SK-N-MC (cell line): ENCODE measurements around the gene PPARG.

Experiments used
- DNase-seq: peaks from one replicate; pipeline ENCODE4 v3.0.0-alpha.2; 2011; ENCODE audit warnings: low read depth, low spot score
- H3K27ac ChIP-seq: fragments of 200-600 bp; sonication (generic); 2 replicates; pipeline ENCODE4 v1.5.1; 2016; ENCODE audit warnings: mixed run types
- H3K36me3 ChIP-seq: fragments of 200-600 bp; sonication (generic); 2 replicates; pipeline ENCODE4 v1.6.1; 2017; ENCODE audit warnings: antibody characterized with exemption, low read length, mixed read lengths; ENCODE audit not compliant: insufficient read depth
- H3K4me3 ChIP-seq: fragments of 200-600 bp; sonication (generic); 2 replicates; pipeline ENCODE4 v1.5.1; 2016
- H3K9ac ChIP-seq: fragments of 200-600 bp; sonication (generic); 2 replicates; pipeline ENCODE4 v1.8.0; 2017; ENCODE audit warnings: mixed run types, mixed read lengths; ENCODE audit not compliant: insufficient read length
- H3K9me3 ChIP-seq: fragments of 200-600 bp; sonication (generic); 2 replicates; pipeline ENCODE4 v1.6.1; 2017; ENCODE audit warnings: low read depth, mild to moderate bottlenecking, antibody characterized with exemption, low read length, moderate library complexity, mixed read lengths
- EZH2 ChIP-seq: fragments of 200-600 bp; sonication (generic); IDR thresholded peaks from one replicate; pipeline ENCODE4 v1.6.1; 2017; ENCODE audit warnings: antibody characterized with exemption
- FOXP2 ChIP-seq: optimal IDR thresholded peaks from 2 replicates; pipeline ENCODE3; 2011; ENCODE audit warnings: mild to moderate bottlenecking, moderate library complexity; ENCODE audit not compliant: insufficient read depth; ENCODE audit errors: extremely low read length, control extremely low read depth
- POLR2AphosphoS5 ChIP-seq: IDR thresholded peaks from 2 replicates; pipeline ENCODE4 v1.6.1; 2012; ENCODE audit warnings: mild to moderate bottlenecking, low read depth, low read length, borderline replicate concordance

Gene PPARG

DNA sequence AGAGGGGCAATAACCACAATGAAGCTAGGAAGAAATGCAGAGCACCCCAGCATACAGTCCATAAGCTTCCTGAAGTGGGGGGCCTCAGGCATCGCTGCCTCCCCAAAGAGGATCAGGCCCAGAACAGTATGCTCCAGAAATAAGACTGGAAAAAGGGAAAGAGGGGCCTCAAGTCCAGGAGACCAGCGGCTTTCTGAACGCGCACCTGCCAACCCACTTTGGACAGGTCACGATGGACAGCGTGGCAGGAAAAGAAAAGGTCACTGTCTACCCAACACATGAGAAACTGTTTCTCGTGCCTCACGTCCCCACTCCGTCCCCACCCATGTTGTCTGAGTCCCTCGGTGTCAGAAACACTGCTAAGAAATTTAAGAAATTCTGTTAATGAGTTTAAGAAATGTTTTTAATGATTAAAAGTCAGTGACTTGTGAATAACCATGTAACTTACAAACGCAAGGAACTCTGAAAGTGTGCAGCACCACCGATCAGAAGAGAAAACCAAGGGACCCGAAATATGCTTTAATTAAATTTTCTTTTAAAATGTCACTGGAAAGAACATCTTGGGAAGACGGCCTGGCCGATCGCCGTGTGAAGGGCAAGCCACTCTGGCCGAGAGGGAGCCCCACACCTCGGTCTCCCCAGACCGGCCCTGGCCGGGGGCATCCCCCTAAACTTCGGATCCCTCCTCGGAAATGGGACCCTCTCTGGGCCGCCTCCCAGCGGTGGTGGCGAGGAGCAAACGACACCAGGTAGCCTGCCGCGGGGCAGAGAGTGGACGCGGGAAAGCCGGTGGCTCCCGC is 1.7 kb upstream of the PPARG start:
- no peak for DNase-seq
- no peaks in the 10 kb centered on the region for H3K9me3 ChIP-seq
- H3K9ac ChIP-seq = no peak overlapping the region
- no peak for TF ChIP-seq POLR2AphosphoS5
- TF ChIP-seq EZH2 = no peak
- no peak for TF ChIP-seq FOXP2
- H3K27ac ChIP-seq = no peak overlapping the region
- peak overlapping the region; percentile 62 for H3K4me3 ChIP-seq
- H3K36me3 ChIP-seq = no peaks in the 10 kb centered on the region

DNA sequence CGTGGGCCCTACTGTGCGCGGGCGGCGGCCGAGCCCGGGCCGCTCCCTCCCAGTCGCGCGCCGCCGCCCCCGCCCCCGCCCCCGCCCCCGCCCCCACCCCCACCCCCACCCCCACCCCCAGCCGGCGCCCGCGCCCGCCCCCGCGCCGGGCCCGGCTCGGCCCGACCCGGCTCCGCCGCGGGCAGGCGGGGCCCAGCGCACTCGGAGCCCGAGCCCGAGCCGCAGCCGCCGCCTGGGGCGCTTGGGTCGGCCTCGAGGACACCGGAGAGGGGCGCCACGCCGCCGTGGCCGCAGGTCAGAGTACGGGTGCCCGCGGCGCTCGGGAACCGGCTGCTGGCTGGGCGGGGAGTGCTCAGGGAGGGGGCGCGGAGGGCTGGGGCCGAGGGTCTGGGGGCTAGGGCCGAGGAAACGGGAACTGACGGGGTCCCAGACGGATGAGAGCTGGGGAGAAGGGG is 1.1 kb upstream of the PPARG start:
- DNase-seq = no peak
- TF ChIP-seq EZH2 (no peak), POLR2AphosphoS5 (no peak), FOXP2 (no peak)
- H3K36me3 ChIP-seq = no peaks in the 10 kb centered on the region
- H3K27ac ChIP-seq = no peak overlapping the region
- peak overlapping the region; percentile 62 for H3K4me3 ChIP-seq
- no peaks in the 10 kb centered on the region for H3K9me3 ChIP-seq
- H3K9ac ChIP-seq = no peak overlapping the region

DNA sequence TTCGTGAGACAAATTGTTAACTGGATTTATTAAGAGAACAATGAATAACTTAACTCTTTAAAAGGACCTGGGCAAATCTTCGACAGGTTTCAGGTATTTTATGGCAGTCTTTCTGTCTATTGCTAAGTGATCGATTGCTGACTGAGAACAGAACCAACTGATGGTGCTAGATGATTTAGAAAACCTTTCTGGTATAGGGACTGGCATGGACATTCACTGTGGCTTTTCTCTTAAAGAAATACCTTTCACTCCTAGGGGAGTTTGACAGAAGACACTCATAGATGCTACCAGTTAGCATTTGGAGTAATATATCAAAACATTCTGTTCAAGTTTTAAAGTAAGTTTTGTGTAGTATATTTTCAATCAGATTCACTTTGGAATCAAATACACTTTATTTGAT is 654 bp downstream of the PPARG start:
- no peaks in the 10 kb centered on the region for H3K9me3 ChIP-seq
- no peak for TF ChIP-seq POLR2AphosphoS5
- TF ChIP-seq EZH2 = no peak
- no peak for TF ChIP-seq FOXP2
- no peaks in the 10 kb centered on the region for H3K36me3 ChIP-seq
- DNase-seq = no peak
- no peak overlapping the region for H3K9ac ChIP-seq
- H3K4me3 ChIP-seq = no peak overlapping the region
- no peak overlapping the region for H3K27ac ChIP-seq

DNA sequence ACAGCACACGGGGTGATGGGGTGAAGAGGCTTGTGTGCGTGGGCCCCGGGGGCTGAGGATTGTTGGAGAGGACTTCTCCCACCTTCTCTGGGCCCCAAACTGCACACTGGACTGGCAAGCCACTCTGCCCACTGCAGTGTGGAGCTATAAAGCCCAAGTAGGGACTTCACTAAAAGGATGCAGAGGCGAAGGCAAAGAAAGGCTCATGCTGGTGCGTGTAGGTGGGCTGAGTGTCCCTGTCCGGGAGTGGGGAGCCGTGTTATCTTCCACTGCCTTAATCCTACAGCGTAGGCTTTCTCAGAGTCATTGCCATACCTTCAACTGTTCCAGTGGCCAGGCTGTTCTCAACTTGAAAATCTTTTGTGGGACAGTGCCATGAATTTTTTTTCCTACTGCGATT is 3.9 kb downstream of the PPARG start:
- Histone ChIP-seq H3K4me3 (no peak overlapping the region), H3K9ac (no peak overlapping the region), H3K36me3 (no peaks in the 10 kb centered on the region), H3K9me3 (no peaks in the 10 kb centered on the region), H3K27ac (no peak overlapping the region)
- no peak for TF ChIP-seq FOXP2
- TF ChIP-seq POLR2AphosphoS5 = no peak
- no peak for TF ChIP-seq EZH2
- no peak for DNase-seq

DNA sequence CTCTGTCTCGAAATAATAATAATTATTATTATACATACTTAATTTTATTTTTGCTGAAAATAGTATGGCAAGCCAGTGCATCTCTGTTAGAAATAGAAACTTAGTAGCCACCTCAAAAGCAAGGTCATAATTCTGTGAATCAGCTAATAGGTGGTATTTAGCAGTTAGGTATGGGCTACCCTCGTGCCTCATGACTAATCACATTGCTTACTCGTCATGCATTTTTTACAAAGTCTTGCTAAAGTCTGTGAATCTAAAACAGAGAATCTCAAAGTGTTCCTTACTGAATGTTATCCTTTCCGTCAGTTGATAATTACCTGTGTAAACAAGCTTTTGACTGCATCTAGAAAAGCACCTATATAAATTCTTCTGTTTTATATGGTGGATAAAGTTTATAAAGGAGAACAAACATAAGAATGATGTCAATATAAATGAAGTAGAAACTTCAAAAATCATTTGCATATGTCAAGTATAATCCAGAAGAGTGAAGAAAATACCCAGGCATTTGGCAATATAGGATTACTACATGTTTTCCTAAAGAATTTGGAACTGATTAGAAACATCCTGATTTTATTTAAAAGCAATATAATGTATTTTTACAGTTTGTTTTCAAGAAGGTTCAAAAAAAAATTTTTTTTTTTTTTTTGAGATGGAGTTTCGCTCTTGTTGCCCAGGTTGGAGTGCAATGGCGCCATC is 6.2 kb downstream of the PPARG start:
- H3K27ac ChIP-seq = no peak overlapping the region
- TF ChIP-seq POLR2AphosphoS5 (no peak), FOXP2 (no peak), EZH2 (no peak)
- DNase-seq = no peak
- H3K36me3 ChIP-seq = no peaks in the 10 kb centered on the region
- H3K9ac ChIP-seq = no peak overlapping the region
- no peak overlapping the region for H3K4me3 ChIP-seq
- H3K9me3 ChIP-seq = no peaks in the 10 kb centered on the region

DNA sequence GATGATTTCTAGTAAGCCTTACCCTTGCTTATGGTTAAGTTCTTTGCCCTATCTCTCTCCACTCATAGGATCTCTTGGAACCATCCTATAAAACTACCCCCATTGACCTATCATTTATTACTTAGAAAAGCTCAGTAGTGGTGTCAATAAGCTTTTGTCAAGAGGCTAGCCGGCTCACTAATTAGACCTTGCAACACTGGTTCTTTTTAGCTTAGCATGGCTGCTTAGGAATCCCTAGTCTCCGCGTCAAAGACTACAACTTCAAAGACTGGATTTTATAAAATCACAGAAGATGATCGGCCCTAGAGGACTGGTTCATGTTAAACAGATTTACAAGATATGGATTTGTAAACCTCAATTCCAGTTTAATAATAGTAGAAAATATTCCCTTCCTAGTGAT is 7.6 kb downstream of the PPARG start:
- TF ChIP-seq FOXP2 = no peak
- TF ChIP-seq EZH2 = no peak
- no peak for TF ChIP-seq POLR2AphosphoS5
- Histone ChIP-seq H3K9me3 (no peaks in the 10 kb centered on the region), H3K9ac (no peak overlapping the region), H3K36me3 (no peaks in the 10 kb centered on the region), H3K4me3 (no peak overlapping the region), H3K27ac (no peak overlapping the region)
- DNase-seq = no peak

DNA sequence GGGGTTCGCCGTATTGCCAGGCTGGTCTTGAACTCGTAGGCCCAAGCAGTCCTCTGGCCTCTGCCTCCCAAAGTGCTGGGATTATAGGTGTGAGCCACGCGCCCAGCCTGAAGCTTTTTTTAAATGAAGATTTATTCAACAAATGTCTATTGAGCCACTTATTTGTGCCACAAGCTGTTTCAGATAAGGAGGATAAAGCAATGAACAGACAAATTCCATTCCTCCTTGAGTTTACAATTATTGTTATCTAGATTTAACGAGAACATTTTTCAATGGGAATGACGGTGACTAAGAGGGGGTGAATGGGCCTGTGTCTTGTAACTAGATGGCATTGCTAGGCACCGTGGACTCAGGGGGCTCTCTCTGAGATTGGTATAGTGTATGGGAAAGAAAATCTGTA is 10.2 kb downstream of the PPARG start:
- H3K27ac ChIP-seq = no peak overlapping the region

DNA sequence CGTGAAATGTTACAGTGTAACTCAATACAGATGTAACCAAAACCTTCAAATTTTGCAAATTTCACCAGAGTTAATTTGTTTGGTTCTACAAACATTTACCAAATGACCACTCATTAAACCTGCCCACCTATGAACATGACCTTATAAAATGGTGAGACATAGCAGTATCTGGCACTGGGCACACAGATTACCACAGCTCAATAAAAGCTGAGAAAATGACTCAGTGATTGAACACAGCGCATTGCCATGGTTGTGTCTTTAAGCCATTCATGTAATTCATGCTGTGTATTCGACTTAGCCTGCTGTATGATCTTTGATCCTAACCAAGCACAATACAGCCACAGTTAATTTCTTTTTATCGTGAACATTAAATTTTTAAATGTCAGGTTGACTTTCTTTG is 11.3 kb downstream of the PPARG start:
- DNase-seq = no peak
- no peak overlapping the region for H3K4me3 ChIP-seq
- no peak overlapping the region for H3K9ac ChIP-seq
- TF ChIP-seq POLR2AphosphoS5 = no peak
- TF ChIP-seq EZH2 = no peak
- TF ChIP-seq FOXP2 = no peak
- H3K36me3 ChIP-seq = no peaks in the 10 kb centered on the region
- no peaks in the 10 kb centered on the region for H3K9me3 ChIP-seq
- H3K27ac ChIP-seq = no peak overlapping the region

More for the DNA sequence above, 10.2 kb downstream of the PPARG start:
- no peaks in the 10 kb centered on the region for H3K9me3 ChIP-seq
- H3K4me3 ChIP-seq = no peak overlapping the region
- H3K9ac ChIP-seq = no peak overlapping the region
- DNase-seq = no peak
- no peaks in the 10 kb centered on the region for H3K36me3 ChIP-seq
- TF ChIP-seq POLR2AphosphoS5 = no peak
- TF ChIP-seq EZH2 = no peak
- TF ChIP-seq FOXP2 = no peak

DNA sequence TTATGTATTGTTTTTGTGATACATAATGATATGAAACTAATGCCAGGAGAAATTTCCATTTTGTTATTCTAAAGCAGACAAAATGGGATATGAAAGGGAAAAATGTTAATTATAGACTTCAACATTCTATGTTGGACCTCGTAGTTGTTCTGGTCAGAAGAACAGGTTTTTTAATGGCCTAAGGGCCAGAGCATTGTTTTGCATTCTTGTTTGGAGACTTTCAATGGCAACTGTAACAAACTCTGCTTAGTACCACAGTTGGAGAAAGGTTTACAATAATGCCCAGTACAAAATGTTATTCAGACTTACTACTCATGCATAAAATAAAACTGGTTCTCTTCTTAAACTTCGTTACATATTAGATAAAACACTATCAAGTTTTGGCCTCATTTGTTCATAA is 12.2 kb downstream of the PPARG start:
- Histone ChIP-seq H3K9me3 (no peaks in the 10 kb centered on the region), H3K27ac (no peak overlapping the region), H3K9ac (no peak overlapping the region), H3K4me3 (no peak overlapping the region), H3K36me3 (no peaks in the 10 kb centered on the region)
- no peak for DNase-seq
- TF ChIP-seq POLR2AphosphoS5 (no peak), FOXP2 (no peak), EZH2 (no peak)
